Osteocyte (in vitro differentiated cells): ENCODE data around the gene GAL. TPM values are rescaled to one million over a fixed set of nuclear protein-coding genes. Genes with fewer than 3 reads are reported as not detected.

ENCODE experiments used
- DNase-seq: peaks from one replicate; pipeline ENCODE4 v3.0.0; 2021; ENCODE audit warnings: mixed read lengths; ENCODE audit not compliant: unreplicated experiment; ENCODE audit errors: extremely low spot score
- H3K27ac Mint-ChIP-seq: one replicate; pipeline ENCODE4 v1.8.0; 2021; ENCODE audit warnings: mild to moderate bottlenecking, mixed read lengths; ENCODE audit not compliant: unreplicated experiment
- H3K27me3 Mint-ChIP-seq: one replicate; pipeline ENCODE4 v1.8.0; 2021; ENCODE audit warnings: mixed read lengths; ENCODE audit not compliant: unreplicated experiment
- H3K36me3 Mint-ChIP-seq: one replicate; pipeline ENCODE4 v1.8.0; 2021; ENCODE audit warnings: mixed read lengths; ENCODE audit not compliant: unreplicated experiment
- H3K4me1 Mint-ChIP-seq: one replicate; pipeline ENCODE4 v1.8.0; 2021; ENCODE audit warnings: mixed read lengths; ENCODE audit not compliant: unreplicated experiment
- H3K4me3 Mint-ChIP-seq: one replicate; pipeline ENCODE4 v1.8.0; 2021; ENCODE audit warnings: mild to moderate bottlenecking, moderate library complexity, mixed read lengths; ENCODE audit not compliant: unreplicated experiment
- H3K9me3 Mint-ChIP-seq: one replicate; pipeline ENCODE4 v1.8.0; 2021; ENCODE audit warnings: mixed read lengths; ENCODE audit not compliant: unreplicated experiment
- total RNA-seq: library from RNA; stranded (reverse); gene quantifications from 2 replicates; pipeline ENCODE4 v1.2.1, GENCODE V29; 2021
- TF ChIP-seq, protein P1 (sequence below): fragments of 200-600 bp; sonication (generic); IDR thresholded peaks from 2 replicates; pipeline ENCODE4 v1.5.0; 2021; ENCODE audit warnings: antibody characterized with exemption, mild to moderate bottlenecking, moderate library complexity

The GAL gene
- total RNA-seq, 1 donor from 2014 or later: not detected

- H3K9me3 Mint-ChIP-seq: no peaks in the 10 kb centered on the region
- H3K4me1 Mint-ChIP-seq: peaks cover 19% of the 10 kb centered on the region
- no peak for DNase-seq
These were observed 6.3 kb upstream of the GAL start for GRCh38 chr11:68678031-68678441.

DNA sequence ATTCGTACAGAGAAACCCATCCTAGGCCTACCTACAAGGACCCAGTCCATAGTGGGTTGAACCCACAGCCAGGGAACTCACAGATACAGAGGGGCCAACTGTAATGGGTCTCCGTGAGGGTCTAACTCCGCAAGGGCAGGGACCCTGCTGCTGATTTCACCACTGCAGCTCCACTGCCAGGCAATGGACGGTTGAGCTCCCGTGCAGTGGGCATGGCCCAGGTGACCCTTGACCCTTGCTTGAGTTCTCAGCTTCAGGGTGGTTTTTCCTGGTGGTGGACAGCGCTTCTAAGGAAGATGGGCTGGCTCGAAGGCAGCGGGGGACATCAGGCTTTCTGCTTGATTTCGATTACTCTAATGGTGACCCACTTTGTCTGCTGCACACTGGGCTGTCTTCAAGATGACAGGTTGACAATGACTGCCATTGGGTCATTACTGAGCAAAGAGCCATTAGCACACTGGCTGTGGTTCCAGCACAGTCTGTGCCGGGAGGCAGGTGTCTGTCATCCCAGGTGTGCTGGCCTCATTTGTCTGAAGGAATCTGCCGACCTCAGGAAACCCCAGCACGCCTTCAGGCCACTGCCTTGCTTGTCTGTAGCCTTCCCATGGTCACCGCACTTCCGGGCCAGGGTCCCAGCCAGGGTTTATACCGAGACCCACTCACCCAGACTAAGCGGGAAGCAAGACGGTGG lies 3.7 kb upstream of the GAL start:
- Mint-ChIP-seq H3K27me3 (peaks cover 12% of the 10 kb centered on the region), H3K36me3 (no peaks in the 10 kb centered on the region), H3K9me3 (no peaks in the 10 kb centered on the region), H3K27ac (no peak overlapping the region), H3K4me1 (peaks cover 18% of the 10 kb centered on the region), H3K4me3 (no peak overlapping the region)
- DNase-seq: no peak
- TF ChIP-seq, protein P1, sequence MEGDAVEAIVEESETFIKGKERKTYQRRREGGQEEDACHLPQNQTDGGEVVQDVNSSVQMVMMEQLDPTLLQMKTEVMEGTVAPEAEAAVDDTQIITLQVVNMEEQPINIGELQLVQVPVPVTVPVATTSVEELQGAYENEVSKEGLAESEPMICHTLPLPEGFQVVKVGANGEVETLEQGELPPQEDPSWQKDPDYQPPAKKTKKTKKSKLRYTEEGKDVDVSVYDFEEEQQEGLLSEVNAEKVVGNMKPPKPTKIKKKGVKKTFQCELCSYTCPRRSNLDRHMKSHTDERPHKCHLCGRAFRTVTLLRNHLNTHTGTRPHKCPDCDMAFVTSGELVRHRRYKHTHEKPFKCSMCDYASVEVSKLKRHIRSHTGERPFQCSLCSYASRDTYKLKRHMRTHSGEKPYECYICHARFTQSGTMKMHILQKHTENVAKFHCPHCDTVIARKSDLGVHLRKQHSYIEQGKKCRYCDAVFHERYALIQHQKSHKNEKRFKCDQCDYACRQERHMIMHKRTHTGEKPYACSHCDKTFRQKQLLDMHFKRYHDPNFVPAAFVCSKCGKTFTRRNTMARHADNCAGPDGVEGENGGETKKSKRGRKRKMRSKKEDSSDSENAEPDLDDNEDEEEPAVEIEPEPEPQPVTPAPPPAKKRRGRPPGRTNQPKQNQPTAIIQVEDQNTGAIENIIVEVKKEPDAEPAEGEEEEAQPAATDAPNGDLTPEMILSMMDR: no peak

More at GRCh38 chr11:68678031-68678441, 6.3 kb upstream of the GAL start:
- Mint-ChIP-seq H3K36me3 (no peaks in the 10 kb centered on the region), H3K27me3 (peaks cover 6% of the 10 kb centered on the region), H3K27ac (no peak overlapping the region), H3K4me3 (no peak overlapping the region)
- TF ChIP-seq, protein P1: no peak

- Mint-ChIP-seq H3K4me1 (peaks cover 15% of the 10 kb centered on the region), H3K27ac (no peak overlapping the region), H3K4me3 (no peak overlapping the region), H3K9me3 (no peaks in the 10 kb centered on the region), H3K27me3 (peaks cover 26% of the 10 kb centered on the region), H3K36me3 (no peaks in the 10 kb centered on the region)
- TF ChIP-seq, protein P1: no peak
- DNase-seq: no peak
These were observed 1.8 kb upstream of the GAL start for GRCh38 chr11:68682531-68682961.

- H3K27me3 Mint-ChIP-seq: peaks cover 30% of the 10 kb centered on the region
- H3K4me1 Mint-ChIP-seq: peaks cover 13% of the 10 kb centered on the region
- H3K36me3 Mint-ChIP-seq: no peaks in the 10 kb centered on the region
- H3K9me3 Mint-ChIP-seq: no peaks in the 10 kb centered on the region
- TF ChIP-seq, protein P1: no peak
- no peak for DNase-seq
- no peak overlapping the region for H3K4me3 Mint-ChIP-seq
- no peak overlapping the region for H3K27ac Mint-ChIP-seq
These were observed 1.2 kb upstream of the GAL start for GRCh38 chr11:68683121-68683520.

GRCh38 chr11:68683536-68684384 lies 584 bp upstream of the GAL start:
- H3K27ac Mint-ChIP-seq: no peak overlapping the region
- peaks cover 36% of the 10 kb centered on the region for H3K27me3 Mint-ChIP-seq
- H3K9me3 Mint-ChIP-seq: no peaks in the 10 kb centered on the region
- H3K36me3 Mint-ChIP-seq: no peaks in the 10 kb centered on the region
- no peak for DNase-seq
- peaks cover 13% of the 10 kb centered on the region for H3K4me1 Mint-ChIP-seq
- H3K4me3 Mint-ChIP-seq: no peak overlapping the region
- TF ChIP-seq, protein P1: no peak
